ENCODE data around the gene ARHGAP44. TPM values are rescaled to one million over a fixed set of nuclear protein-coding genes. Genes with fewer than 3 reads are reported as not detected.
A peak's percentile ranks its signal among the peaks of the same experiment; 100 is the strongest.

ARHGAP44 gene
- polyA plus RNA-seq, 6 donors from 2014 or later = 0.07 to 0.16 TPM; not detected in 4

GRCh38 chr17:12918142-12918541, 128.8 kb downstream of the ARHGAP44 start:
- Mint-ChIP-seq H3K9me3 (no peaks in the 10 kb centered on the region), H3K27ac (no peak overlapping the region), H3K27me3 (peaks cover 0 to under 1% (median 0%) of the 10 kb centered on the region in 3 donors), H3K4me3 (no peak overlapping the region), H3K36me3 (no peaks in the 10 kb centered on the region), H3K4me1 (no peaks in the 10 kb centered on the region)
- ATAC-seq (ENCODE audit: low read depth in 2 of 2) (no peak), DNase-seq (no peak)

GRCh38 chr17:12922120-12922519, 132.8 kb downstream of the ARHGAP44 start:
- no peak overlapping the region for H3K27ac Mint-ChIP-seq
- no peak overlapping the region for H3K4me3 Mint-ChIP-seq
- ATAC-seq (ENCODE audit: low read depth in 2 of 2) (no peak), DNase-seq (no peak)
- H3K27me3 Mint-ChIP-seq = no peaks in the 10 kb centered on the region
- H3K36me3 Mint-ChIP-seq = no peaks in the 10 kb centered on the region
- H3K9me3 Mint-ChIP-seq = no peaks in the 10 kb centered on the region
- H3K4me1 Mint-ChIP-seq = no peaks in the 10 kb centered on the region

GRCh38 chr17:12924614-12925013, 135.3 kb downstream of the ARHGAP44 start:
- DNase-seq = no peak
- H3K27ac Mint-ChIP-seq = no peak overlapping the region
- ATAC-seq (ENCODE audit: low read depth in 2 of 2) = no peak
- H3K27me3 Mint-ChIP-seq = peaks cover 0 to 4% (median 0%) of the 10 kb centered on the region in 3 donors
- no peaks in the 10 kb centered on the region for H3K9me3 Mint-ChIP-seq
- no peaks in the 10 kb centered on the region for H3K4me1 Mint-ChIP-seq
- H3K4me3 Mint-ChIP-seq = no peak overlapping the region
- H3K36me3 Mint-ChIP-seq = no peaks in the 10 kb centered on the region

- H3K9me3 Mint-ChIP-seq = no peaks in the 10 kb centered on the region
- H3K4me3 Mint-ChIP-seq = no peak overlapping the region
- ATAC-seq (ENCODE audit: low read depth in 2 of 2) (no peak), DNase-seq (no peak)
- no peaks in the 10 kb centered on the region for H3K36me3 Mint-ChIP-seq
- peaks cover 0 to 5% (median 0%) of the 10 kb centered on the region in 3 donors for H3K27me3 Mint-ChIP-seq
- H3K27ac Mint-ChIP-seq = no peak overlapping the region
- H3K4me1 Mint-ChIP-seq = no peaks in the 10 kb centered on the region
Measured at GRCh38 chr17:12927001-12927400, 137.7 kb downstream of the ARHGAP44 start.

- DNase-seq (no peak), ATAC-seq (ENCODE audit: low read depth in 2 of 2) (no peak)
- H3K36me3 Mint-ChIP-seq = no peaks in the 10 kb centered on the region
- H3K27ac Mint-ChIP-seq = peak overlapping the region in 1 of 6 donors; percentile 35
- no peaks in the 10 kb centered on the region for H3K4me1 Mint-ChIP-seq
- H3K27me3 Mint-ChIP-seq = peaks cover 0 to 5% (median 0%) of the 10 kb centered on the region in 3 donors
- H3K4me3 Mint-ChIP-seq = no peak overlapping the region
- no peaks in the 10 kb centered on the region for H3K9me3 Mint-ChIP-seq
Measured at GRCh38 chr17:12927541-12928425, 138.5 kb downstream of the ARHGAP44 start.

GRCh38 chr17:12928736-12929135, 139.4 kb downstream of the ARHGAP44 start:
- Mint-ChIP-seq H3K4me1 (no peaks in the 10 kb centered on the region), H3K27ac (no peak overlapping the region), H3K9me3 (peaks cover 0 to 5% (median 0%) of the 10 kb centered on the region in 7 donors), H3K4me3 (no peak overlapping the region), H3K27me3 (peaks cover 0 to 5% (median under 1%) of the 10 kb centered on the region in 3 donors), H3K36me3 (no peaks in the 10 kb centered on the region)
- ATAC-seq (ENCODE audit: low read depth in 2 of 2) (no peak), DNase-seq (no peak)

- Mint-ChIP-seq H3K27ac (no peak overlapping the region), H3K4me3 (no peak overlapping the region), H3K27me3 (peaks cover 8 to 9% (median 9%) of the 10 kb centered on the region in 3 donors), H3K4me1 (no peaks in the 10 kb centered on the region), H3K36me3 (peaks cover 0 to 7% of the 10 kb centered on the region in 2 donors), H3K9me3 (peaks cover 3 to 17% (median 5%) of the 10 kb centered on the region in 7 donors)
- no peak for DNase-seq
- no peak for ATAC-seq (ENCODE audit: low read depth in 2 of 2)
Measured at GRCh38 chr17:12936501-12936900, 147.2 kb downstream of the ARHGAP44 start.

- DNase-seq (no peak), ATAC-seq (ENCODE audit: low read depth in 2 of 2) (no peak)
- peaks cover 0 to 3% (median 0%) of the 10 kb centered on the region in 3 donors for H3K27me3 Mint-ChIP-seq
- H3K4me3 Mint-ChIP-seq = no peak overlapping the region
- H3K4me1 Mint-ChIP-seq = no peaks in the 10 kb centered on the region
- H3K9me3 Mint-ChIP-seq = peaks cover 0 to 11% (median 5%) of the 10 kb centered on the region in 7 donors
- H3K27ac Mint-ChIP-seq = no peak overlapping the region
- no peaks in the 10 kb centered on the region for H3K36me3 Mint-ChIP-seq
Measured at GRCh38 chr17:12940699-12941098, 151.4 kb downstream of the ARHGAP44 start.

GRCh38 chr17:12947047-12947446, 157.7 kb downstream of the ARHGAP44 start:
- Mint-ChIP-seq H3K4me3 (no peak overlapping the region), H3K27me3 (peaks cover 0 to 5% (median 0%) of the 10 kb centered on the region in 3 donors), H3K27ac (no peak overlapping the region), H3K9me3 (peaks cover 0 to 4% (median 0%) of the 10 kb centered on the region in 7 donors), H3K4me1 (no peaks in the 10 kb centered on the region), H3K36me3 (no peaks in the 10 kb centered on the region)
- ATAC-seq (ENCODE audit: low read depth in 2 of 2) (no peak), DNase-seq (no peak)

GRCh38 chr17:12952012-12952411, 162.7 kb downstream of the ARHGAP44 start:
- H3K36me3 Mint-ChIP-seq = no peaks in the 10 kb centered on the region
- peaks cover 0 to 5% (median 4%) of the 10 kb centered on the region in 3 donors for H3K27me3 Mint-ChIP-seq
- no peaks in the 10 kb centered on the region for H3K4me1 Mint-ChIP-seq
- peaks cover 2 to 11% (median 5%) of the 10 kb centered on the region in 7 donors for H3K9me3 Mint-ChIP-seq
- no peak overlapping the region for H3K27ac Mint-ChIP-seq
- ATAC-seq (ENCODE audit: low read depth in 2 of 2) (no peak), DNase-seq (no peak)
- no peak overlapping the region for H3K4me3 Mint-ChIP-seq

- H3K9me3 Mint-ChIP-seq = peaks cover 0 to 18% (median 9%) of the 10 kb centered on the region in 7 donors
Measured at GRCh38 chr17:12953156-12953555, 163.9 kb downstream of the ARHGAP44 start.

GRCh38 chr17:12955521-12955920, 166.2 kb downstream of the ARHGAP44 start:
- Mint-ChIP-seq H3K4me1 (no peaks in the 10 kb centered on the region), H3K27ac (no peak overlapping the region), H3K4me3 (peak overlapping the region in 1 of 8 donors; percentile 48), H3K36me3 (no peaks in the 10 kb centered on the region), H3K9me3 (peaks cover 0 to 26% (median 12%) of the 10 kb centered on the region in 7 donors), H3K27me3 (peaks cover 0 to 4% (median 0%) of the 10 kb centered on the region in 3 donors)
- DNase-seq (no peak), ATAC-seq (ENCODE audit: low read depth in 2 of 2) (no peak)

More at GRCh38 chr17:12953156-12953555, 163.9 kb downstream of the ARHGAP44 start:
- Mint-ChIP-seq H3K4me3 (no peak overlapping the region), H3K36me3 (no peaks in the 10 kb centered on the region), H3K27ac (no peak overlapping the region), H3K4me1 (no peaks in the 10 kb centered on the region), H3K27me3 (peaks cover 0 to 5% (median 4%) of the 10 kb centered on the region in 3 donors)
- no peak for DNase-seq
- ATAC-seq (ENCODE audit: low read depth in 2 of 2) = no peak

- Mint-ChIP-seq H3K27ac (no peak overlapping the region), H3K27me3 (no peaks in the 10 kb centered on the region), H3K36me3 (no peaks in the 10 kb centered on the region), H3K4me1 (no peaks in the 10 kb centered on the region), H3K4me3 (no peak overlapping the region), H3K9me3 (peaks cover 0 to 26% (median 12%) of the 10 kb centered on the region in 7 donors)
- DNase-seq (no peak), ATAC-seq (ENCODE audit: low read depth in 2 of 2) (no peak)
Measured at GRCh38 chr17:12958786-12959185, 169.5 kb downstream of the ARHGAP44 start.

- no peak overlapping the region for H3K4me3 Mint-ChIP-seq
Measured at GRCh38 chr17:12959441-12959840, 170.1 kb downstream of the ARHGAP44 start.

More at GRCh38 chr17:12959441-12959840, 170.1 kb downstream of the ARHGAP44 start:
- peaks cover 0 to 26% (median 12%) of the 10 kb centered on the region in 7 donors for H3K9me3 Mint-ChIP-seq
- H3K4me1 Mint-ChIP-seq = no peaks in the 10 kb centered on the region
- ATAC-seq (ENCODE audit: low read depth in 2 of 2) (no peak), DNase-seq (no peak)
- no peaks in the 10 kb centered on the region for H3K27me3 Mint-ChIP-seq
- no peak overlapping the region for H3K27ac Mint-ChIP-seq
- no peaks in the 10 kb centered on the region for H3K36me3 Mint-ChIP-seq
